GM12878 (cell line): ENCODE data around the gene CACYBP. TPM values are rescaled to one million over a fixed set of nuclear protein-coding genes. Genes with fewer than 3 reads are reported as not detected.
A peak's percentile ranks its signal among the peaks of the same experiment; 100 is the strongest.

Experiments
- EZH2 ChIP-seq: IDR thresholded peaks from 2 replicates; pipeline ENCODE4 v1.6.1; 2012; ENCODE audit warnings: low read depth, mild to moderate bottlenecking, control low read depth, inconsistent platforms, low read length, borderline replicate concordance; ENCODE audit not compliant: control insufficient read depth
- FOXK2 ChIP-seq: fragments of 450-650 bp; IDR thresholded peaks from 2 replicates; pipeline ENCODE4 v1.6.1; 2017; ENCODE audit warnings: mild to moderate bottlenecking, moderate library complexity
- JUND ChIP-seq: IDR thresholded peaks from 2 replicates; pipeline ENCODE4 v1.6.1; 2012; ENCODE audit warnings: low read depth, mild to moderate bottlenecking, low read length, improper control_type of control experiment, moderate library complexity
- NFIC ChIP-seq: IDR thresholded peaks from 2 replicates; pipeline ENCODE4 v1.6.1; 2012; ENCODE audit warnings: low read depth, mild to moderate bottlenecking, inconsistent platforms, low read length, moderate library complexity
- NFYB ChIP-seq: IDR thresholded peaks from 2 replicates; pipeline ENCODE4 v1.6.1; 2011; ENCODE audit warnings: low read depth, mild to moderate bottlenecking, low read length, improper control_type of control experiment, moderate library complexity; ENCODE audit not compliant: insufficient read depth
- RAD51 ChIP-seq: fragments of 450-650 bp; IDR thresholded peaks from 2 replicates; pipeline ENCODE4 v1.6.1; 2016; ENCODE audit warnings: moderate library complexity, mild to moderate bottlenecking, inconsistent platforms
- RBBP5 ChIP-seq: fragments of 200-600 bp; sonication (generic); conservative IDR thresholded peaks from 2 replicates; pipeline ENCODE4 v1.6.1; 2016
- RELA ChIP-seq: fragments of 450-650 bp; IDR thresholded peaks from 2 replicates; pipeline ENCODE4 v1.8.0; 2014; ENCODE audit warnings: borderline replicate concordance; ENCODE audit not compliant: partially characterized antibody
- SIX5 ChIP-seq: IDR thresholded peaks from 2 replicates; pipeline ENCODE4 v1.6.1; 2011; ENCODE audit warnings: mild to moderate bottlenecking, low read depth, low read length, moderate library complexity; ENCODE audit not compliant: severe bottlenecking
- ZNF207 ChIP-seq: fragments of 450-650 bp; IDR thresholded peaks from 2 replicates; pipeline ENCODE4 v1.6.1; 2014; ENCODE audit warnings: antibody characterized with exemption, mild to moderate bottlenecking, borderline replicate concordance
- ZNF384 ChIP-seq: IDR thresholded peaks from 2 replicates; pipeline ENCODE4 v1.6.1; 2012; ENCODE audit warnings: low read depth, mild to moderate bottlenecking, low read length, improper control_type of control experiment, borderline replicate concordance
- polyA plus RNA-seq, 11 experiments: library from polyadenylated mRNA; depleted of rRNA in 4 of 11; unstranded in 6 of 11; stranded (reverse) in 5 of 11; fragments of >200 nt; fragmentation: Nextera tagmentation in 4 of 11; fragmentation: Illumina TruSeq in 1 of 11; extraction: Ambion mirVana in 4 of 11; extraction: Trizol in 1 of 11; gene quantifications; 1 replicate in 1 of 11; 2 replicates in 10 of 11; pipeline versions ENCODE4 v1.2.1 to v1.2.3, GENCODE V29; 2011 to 2016; ENCODE audit warnings: inconsistent platforms in 2 of 11, missing spikeins in 2 of 11, low read depth in 1 of 11
- total RNA-seq, 4 experiments: library from RNA; depleted of rRNA in 3 of 4; stranded (reverse); fragments of >200 nt in 3 of 4; fragmentation: Illumina TruSeq in 1 of 4; extraction: Trizol in 1 of 4; gene quantifications; 2 replicates each; pipeline versions ENCODE4 v1.2.1 to v1.2.3, GENCODE V29; 2013 to 2021
- TF ChIP-seq, protein P1 (sequence below): fragments of 150-350 bp; IDR thresholded peaks from 2 replicates; pipeline ENCODE4 v1.6.1; 2016; ENCODE audit warnings: low read depth, low read length
- TF ChIP-seq, protein P2 (sequence below): fragments of 450-650 bp; IDR thresholded peaks from 2 replicates; pipeline ENCODE4 v1.6.1; 2016; ENCODE audit warnings: mild to moderate bottlenecking, moderate library complexity, borderline replicate concordance
- TF ChIP-seq, protein P3 (sequence below): IDR thresholded peaks from 2 replicates; pipeline ENCODE4 v1.6.1; 2011; ENCODE audit warnings: low read depth, mild to moderate bottlenecking, low read length, moderate library complexity, borderline replicate concordance; ENCODE audit errors: extremely low read depth
- TF ChIP-seq, protein P4 (sequence below): IDR thresholded peaks from 2 replicates; pipeline ENCODE4 v1.6.1; 2012; ENCODE audit warnings: low read depth, low read length, improper control_type of control experiment

CACYBP gene
- total and polyA plus RNA-seq, 10 of the 15 experiments (the other 5 are each of a cell fraction or from before 2014, with no cell fraction given): 77.7 to 488 (median 218) TPM

DNA sequence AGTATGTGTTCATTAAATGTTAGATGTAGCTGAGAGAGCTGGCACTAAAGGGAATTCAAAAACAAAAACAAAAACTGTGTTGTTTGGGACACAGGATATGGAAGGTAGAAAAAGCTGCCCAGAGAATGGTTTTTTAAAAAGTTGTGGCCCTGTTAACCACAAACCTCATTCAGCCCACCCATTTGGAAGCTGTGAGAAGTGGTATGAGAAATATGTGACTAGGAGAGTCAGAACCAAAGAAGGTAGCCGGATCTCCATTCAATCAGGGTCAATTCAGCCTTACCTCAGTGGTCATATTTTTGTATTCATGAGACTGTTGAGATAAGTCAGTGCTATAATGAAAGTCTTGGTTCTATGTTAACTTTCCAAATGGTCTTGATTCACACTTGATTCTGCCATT lies 29.8 kb upstream of the CACYBP start (continued):
- TF ChIP-seq NFYB: no peak
- TF ChIP-seq ZNF384: no peak
- TF ChIP-seq, protein P1, sequence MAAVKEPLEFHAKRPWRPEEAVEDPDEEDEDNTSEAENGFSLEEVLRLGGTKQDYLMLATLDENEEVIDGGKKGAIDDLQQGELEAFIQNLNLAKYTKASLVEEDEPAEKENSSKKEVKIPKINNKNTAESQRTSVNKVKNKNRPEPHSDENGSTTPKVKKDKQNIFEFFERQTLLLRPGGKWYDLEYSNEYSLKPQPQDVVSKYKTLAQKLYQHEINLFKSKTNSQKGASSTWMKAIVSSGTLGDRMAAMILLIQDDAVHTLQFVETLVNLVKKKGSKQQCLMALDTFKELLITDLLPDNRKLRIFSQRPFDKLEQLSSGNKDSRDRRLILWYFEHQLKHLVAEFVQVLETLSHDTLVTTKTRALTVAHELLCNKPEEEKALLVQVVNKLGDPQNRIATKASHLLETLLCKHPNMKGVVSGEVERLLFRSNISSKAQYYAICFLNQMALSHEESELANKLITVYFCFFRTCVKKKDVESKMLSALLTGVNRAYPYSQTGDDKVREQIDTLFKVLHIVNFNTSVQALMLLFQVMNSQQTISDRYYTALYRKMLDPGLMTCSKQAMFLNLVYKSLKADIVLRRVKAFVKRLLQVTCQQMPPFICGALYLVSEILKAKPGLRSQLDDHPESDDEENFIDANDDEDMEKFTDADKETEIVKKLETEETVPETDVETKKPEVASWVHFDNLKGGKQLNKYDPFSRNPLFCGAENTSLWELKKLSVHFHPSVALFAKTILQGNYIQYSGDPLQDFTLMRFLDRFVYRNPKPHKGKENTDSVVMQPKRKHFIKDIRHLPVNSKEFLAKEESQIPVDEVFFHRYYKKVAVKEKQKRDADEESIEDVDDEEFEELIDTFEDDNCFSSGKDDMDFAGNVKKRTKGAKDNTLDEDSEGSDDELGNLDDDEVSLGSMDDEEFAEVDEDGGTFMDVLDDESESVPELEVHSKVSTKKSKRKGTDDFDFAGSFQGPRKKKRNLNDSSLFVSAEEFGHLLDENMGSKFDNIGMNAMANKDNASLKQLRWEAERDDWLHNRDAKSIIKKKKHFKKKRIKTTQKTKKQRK: no peak
- TF ChIP-seq, protein P2, sequence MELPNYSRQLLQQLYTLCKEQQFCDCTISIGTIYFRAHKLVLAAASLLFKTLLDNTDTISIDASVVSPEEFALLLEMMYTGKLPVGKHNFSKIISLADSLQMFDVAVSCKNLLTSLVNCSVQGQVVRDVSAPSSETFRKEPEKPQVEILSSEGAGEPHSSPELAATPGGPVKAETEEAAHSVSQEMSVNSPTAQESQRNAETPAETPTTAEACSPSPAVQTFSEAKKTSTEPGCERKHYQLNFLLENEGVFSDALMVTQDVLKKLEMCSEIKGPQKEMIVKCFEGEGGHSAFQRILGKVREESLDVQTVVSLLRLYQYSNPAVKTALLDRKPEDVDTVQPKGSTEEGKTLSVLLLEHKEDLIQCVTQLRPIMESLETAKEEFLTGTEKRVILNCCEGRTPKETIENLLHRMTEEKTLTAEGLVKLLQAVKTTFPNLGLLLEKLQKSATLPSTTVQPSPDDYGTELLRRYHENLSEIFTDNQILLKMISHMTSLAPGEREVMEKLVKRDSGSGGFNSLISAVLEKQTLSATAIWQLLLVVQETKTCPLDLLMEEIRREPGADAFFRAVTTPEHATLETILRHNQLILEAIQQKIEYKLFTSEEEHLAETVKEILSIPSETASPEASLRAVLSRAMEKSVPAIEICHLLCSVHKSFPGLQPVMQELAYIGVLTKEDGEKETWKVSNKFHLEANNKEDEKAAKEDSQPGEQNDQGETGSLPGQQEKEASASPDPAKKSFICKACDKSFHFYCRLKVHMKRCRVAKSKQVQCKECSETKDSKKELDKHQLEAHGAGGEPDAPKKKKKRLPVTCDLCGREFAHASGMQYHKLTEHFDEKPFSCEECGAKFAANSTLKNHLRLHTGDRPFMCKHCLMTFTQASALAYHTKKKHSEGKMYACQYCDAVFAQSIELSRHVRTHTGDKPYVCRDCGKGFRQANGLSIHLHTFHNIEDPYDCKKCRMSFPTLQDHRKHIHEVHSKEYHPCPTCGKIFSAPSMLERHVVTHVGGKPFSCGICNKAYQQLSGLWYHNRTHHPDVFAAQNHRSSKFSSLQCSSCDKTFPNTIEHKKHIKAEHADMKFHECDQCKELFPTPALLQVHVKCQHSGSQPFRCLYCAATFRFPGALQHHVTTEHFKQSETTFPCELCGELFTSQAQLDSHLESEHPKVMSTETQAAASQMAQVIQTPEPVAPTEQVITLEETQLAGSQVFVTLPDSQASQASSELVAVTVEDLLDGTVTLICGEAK: no peak
- TF ChIP-seq RAD51: no peak
- TF ChIP-seq RELA: no peak
- no peak for TF ChIP-seq SIX5
- no peak for TF ChIP-seq RBBP5
- TF ChIP-seq, protein P3, sequence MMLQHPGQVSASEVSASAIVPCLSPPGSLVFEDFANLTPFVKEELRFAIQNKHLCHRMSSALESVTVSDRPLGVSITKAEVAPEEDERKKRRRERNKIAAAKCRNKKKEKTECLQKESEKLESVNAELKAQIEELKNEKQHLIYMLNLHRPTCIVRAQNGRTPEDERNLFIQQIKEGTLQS: no peak
- TF ChIP-seq NFIC: peak; percentile 56; the same call in 1 of the 2 replicates
- no peak for TF ChIP-seq FOXK2
- no peak for TF ChIP-seq EZH2
- TF ChIP-seq ZNF207: no peak
- TF ChIP-seq, protein P4, sequence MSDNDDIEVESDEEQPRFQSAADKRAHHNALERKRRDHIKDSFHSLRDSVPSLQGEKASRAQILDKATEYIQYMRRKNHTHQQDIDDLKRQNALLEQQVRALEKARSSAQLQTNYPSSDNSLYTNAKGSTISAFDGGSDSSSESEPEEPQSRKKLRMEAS: no peak
- TF ChIP-seq JUND: 0 out of 2 replicates have a peak, but pooled peaks have one; percentile 22
